NCI-H146 treated with DMSO at 0.1 percent for 48 hours (cell line): ENCODE measurements around the gene SUV39H1.
"Not testable (repeated sequence)": the region's sequence is repeated elsewhere in the genome, so short reads cannot be mapped to it uniquely, and the experiment has no call there.

ENCODE experiments used
- DNase-seq: peaks from one replicate; lab custom pipeline; 2025; ENCODE audit not compliant: unreplicated experiment; lab: John Stamatoyannopoulos, UW

SUV39H1 gene

DNA sequence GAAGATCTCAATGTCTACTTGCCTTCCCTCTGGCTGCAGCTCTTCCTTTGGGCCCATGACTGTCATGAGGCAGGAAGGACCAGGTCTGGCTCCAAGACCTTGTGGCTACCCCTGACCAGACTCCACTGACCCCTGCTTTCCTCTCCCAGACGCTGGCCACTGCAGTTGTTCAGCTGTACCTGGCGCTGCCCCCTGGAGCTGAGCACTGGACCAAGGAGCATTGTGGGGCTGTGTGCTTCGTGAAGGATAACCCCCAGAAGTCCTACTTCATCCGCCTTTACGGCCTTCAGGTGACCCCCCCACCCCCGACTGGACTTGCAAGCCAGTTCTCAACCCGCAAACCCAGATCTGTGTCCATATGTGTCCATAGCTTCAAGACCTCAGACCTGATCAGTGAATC is 12.4 kb upstream of the SUV39H1 start:
- no peak for DNase-seq

DNA sequence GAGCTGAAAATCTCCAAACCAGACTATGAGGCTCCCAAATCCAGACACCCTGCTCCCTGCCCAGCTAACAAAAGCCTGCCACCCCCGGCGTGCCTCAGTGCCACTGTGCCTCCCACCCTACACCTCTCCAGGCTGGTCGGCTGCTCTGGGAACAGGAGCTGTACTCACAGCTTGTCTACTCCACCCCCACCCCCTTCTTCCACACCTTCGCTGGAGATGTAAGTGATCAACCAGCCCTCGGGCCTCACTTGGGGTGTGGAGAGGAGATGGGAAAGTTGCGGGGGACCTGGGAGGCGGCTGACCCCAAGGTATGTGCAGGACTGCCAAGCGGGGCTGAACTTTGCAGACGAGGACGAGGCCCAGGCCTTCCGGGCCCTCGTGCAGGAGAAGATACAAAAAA is 11.1 kb upstream of the SUV39H1 start:
- DNase-seq = no peak

DNA sequence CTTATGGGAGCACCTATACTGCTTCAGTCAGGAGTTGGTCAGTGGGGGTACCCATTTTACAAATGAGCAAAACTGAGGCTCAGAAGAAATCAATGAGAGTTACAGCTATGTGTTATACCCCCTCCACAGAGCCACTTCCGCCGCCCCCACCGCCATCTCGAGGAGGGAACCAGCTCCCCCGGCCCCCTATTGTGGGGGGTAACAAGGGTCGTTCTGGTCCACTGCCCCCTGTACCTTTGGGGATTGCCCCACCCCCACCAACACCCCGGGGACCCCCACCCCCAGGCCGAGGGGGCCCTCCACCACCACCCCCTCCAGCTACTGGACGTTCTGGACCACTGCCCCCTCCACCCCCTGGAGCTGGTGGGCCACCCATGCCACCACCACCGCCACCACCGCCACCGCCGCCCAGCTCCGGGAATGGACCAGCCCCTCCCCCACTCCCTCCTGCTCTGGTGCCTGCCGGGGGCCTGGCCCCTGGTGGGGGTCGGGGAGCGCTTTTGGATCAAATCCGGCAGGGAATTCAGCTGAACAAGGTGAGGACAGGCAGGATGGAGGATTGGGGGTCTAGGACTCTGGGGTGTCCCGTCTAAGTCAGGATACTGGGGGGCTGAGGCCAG is 7.9 kb upstream of the SUV39H1 start:
- no peak for DNase-seq

DNA sequence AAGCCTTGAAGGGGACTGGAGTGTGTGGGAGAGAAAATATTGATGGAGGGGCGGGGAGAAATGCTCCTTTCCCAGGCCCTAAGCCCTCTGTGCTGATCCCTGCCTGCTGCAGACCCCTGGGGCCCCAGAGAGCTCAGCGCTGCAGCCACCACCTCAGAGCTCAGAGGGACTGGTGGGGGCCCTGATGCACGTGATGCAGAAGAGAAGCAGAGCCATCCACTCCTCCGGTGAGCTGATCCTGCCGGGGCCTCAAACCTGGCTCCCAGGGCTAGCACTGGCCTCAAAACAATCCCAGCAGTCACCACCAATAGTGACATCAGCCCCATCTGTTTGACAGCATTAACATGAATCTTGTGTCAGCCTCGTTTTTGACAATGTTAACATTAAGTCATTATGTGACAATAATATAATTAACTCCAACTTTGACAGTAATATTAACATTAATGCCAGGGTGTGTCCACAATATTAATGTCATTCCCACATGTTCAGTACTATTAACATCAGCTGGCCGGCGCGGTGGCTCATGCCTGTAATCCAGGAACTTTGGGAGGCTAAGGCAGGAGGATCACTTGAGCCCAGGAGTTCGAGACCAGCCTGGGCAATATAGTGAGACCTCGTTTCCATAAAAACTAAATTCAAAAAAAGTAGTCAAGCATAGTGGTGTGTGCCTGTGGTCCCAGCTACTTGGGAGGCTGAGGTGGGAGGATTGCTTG is 7.2 kb upstream of the SUV39H1 start:
- no peak for DNase-seq

DNA sequence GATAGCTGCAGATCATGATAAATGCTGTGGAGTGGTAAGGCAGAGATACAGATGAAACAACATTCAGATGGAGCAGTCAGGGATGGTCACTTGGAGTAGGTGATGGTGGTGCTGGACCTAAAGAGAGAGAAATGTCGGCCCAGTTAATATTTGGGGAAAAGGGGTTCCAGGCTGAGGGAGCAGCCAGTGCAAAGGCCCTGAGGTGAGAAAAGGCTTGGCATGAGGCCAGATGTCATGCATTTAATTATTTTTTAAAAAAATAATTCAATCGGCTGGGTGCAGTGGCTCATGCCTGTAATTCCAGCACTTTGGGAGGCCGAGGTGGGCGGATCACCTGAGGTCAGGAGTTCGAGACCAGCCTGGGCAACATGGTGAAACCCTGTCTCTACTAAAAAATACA is 4.8 kb upstream of the SUV39H1 start:
- DNase-seq = not testable (repeated sequence)

DNA sequence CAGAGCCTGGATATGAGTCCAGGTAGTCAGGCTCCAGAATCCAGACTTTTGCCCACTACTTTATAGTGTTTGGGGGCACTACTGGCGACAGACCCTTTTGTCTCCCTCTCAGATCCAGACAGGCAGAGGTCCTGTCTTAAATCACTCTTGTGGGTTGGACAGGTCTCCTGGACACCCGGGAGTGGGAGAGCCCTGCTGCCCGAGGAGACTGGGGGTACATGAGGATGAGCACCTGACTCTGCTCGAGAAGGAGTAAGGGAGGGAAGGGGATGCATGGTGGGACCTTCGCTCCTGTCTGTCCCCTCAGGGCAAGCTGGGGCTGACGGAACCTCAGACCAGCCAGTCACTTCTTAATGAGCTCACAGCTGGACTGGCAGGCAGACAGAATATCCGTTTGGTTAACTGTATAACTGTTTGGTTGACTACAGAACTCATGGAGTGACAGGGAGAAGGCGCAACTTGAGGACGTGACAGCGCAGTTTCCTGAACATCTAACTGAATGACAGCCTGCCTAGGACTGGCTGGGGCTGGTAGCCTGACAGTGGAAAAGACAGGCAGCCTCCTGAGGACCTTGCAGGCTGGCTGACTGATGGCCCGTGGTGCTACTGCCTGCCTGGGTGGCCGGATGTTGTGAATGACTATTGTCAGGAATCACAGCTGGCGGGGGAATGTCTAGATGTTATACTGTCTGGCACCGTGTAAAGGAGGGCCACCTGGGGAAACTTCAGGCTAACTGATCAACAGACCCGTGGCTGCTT is 1.6 kb upstream of the SUV39H1 start:
- no peak for DNase-seq

DNA sequence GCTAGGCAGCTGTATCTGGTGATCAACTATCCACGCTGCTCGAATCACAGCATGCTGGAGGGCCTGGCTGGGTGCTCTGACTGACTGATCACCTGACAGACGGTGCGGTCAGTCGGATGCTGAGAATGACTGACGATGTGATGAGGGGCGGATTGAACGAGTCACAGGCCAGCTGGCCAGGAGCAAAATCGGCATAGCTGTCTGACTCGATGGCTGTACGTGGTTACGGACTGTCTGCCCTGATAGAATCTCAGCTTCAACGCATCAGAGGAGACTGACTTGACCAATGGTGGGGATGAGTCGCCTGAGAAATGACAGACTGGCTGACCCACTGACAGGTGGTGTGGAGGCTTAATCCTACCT is 1.0 kb upstream of the SUV39H1 start:
- DNase-seq = no peak

DNA sequence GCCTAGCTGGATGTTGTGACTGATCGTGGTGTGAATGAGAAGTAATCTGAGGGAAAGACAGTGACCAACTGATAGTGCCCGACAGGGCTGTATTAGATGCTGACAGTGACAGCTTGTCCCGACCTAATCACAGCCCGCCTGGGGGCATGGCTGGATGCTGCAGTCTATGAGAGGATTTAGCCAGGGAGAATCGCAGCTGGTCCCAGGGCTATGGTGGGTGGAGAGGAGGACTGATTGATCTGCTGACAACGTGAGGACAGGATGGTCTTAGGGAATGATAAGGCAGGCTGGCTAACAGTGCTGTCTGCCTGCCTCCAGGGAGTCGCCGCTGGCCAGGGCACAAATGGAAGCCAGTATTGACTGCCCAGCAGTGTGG is 621 bp upstream of the SUV39H1 start:
- DNase-seq = no peak

DNA sequence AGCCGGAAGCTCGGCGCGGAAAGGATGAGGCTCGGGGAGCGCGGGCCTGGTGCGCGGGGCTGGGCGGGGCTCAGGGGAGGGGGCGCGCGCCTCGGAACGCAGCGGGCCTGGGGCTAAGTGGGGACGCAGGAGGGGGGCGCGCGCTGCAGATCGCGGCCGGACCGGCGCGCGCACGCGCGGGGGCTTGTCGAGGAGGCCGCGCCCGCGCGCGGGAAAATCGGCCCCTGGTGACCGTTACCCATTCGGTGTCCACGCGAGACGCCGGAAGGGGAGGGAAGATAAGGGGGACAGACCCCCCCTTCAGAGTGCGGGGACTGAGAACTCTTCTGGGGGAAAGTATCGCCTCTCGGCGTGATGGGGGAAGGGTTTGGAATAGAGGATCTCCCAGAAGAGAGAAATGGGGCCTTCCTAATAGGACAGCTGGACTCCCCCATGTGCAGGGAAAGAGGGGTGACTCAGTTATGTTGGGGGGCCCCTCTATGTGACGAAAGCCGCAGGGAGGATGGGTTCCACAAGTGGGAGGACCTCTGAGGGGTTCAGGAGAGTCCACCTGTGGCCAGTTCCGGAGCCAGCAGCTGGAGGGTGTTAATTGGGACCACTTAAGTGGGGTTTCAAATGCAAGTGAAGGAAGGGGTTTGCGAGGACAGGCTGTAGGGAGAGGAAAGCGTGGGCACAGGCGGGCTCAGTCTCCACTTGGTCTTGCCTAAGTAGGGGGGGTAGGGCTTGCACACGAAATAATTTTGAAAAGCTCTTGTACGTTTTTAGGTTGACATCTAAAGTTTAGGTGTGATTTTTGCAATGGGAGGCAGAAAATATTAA is 584 bp downstream of the SUV39H1 start:
- DNase-seq = no peak

DNA sequence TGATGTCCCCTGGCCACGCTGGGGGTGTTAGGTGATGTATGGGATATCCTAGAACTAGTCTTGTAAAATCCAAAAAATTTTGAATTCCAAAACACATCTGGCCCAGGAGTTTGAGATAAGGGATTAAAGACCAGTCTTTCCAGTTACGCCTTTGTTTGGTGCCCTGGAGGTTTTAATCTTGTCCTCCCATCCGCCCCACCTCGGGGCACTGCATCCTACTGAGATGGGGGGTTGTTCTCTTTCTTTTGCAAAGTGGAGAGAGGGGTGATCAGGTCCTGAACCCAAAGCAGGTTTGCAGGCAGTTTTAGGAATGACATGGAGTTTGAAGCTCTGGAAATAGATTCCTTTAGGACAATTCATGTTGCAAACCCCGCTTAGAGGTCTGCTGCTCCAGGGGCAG is 1.8 kb downstream of the SUV39H1 start:
- DNase-seq = no peak

DNA sequence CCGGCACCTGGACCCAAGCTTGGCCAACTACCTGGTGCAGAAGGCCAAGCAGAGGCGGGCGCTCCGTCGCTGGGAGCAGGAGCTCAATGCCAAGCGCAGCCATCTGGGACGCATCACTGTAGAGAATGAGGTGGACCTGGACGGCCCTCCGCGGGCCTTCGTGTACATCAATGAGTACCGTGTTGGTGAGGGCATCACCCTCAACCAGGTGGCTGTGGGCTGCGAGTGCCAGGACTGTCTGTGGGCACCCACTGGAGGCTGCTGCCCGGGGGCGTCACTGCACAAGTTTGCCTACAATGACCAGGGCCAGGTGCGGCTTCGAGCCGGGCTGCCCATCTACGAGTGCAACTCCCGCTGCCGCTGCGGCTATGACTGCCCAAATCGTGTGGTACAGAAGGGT is 3.7 kb downstream of the SUV39H1 start:
- DNase-seq = no peak

DNA sequence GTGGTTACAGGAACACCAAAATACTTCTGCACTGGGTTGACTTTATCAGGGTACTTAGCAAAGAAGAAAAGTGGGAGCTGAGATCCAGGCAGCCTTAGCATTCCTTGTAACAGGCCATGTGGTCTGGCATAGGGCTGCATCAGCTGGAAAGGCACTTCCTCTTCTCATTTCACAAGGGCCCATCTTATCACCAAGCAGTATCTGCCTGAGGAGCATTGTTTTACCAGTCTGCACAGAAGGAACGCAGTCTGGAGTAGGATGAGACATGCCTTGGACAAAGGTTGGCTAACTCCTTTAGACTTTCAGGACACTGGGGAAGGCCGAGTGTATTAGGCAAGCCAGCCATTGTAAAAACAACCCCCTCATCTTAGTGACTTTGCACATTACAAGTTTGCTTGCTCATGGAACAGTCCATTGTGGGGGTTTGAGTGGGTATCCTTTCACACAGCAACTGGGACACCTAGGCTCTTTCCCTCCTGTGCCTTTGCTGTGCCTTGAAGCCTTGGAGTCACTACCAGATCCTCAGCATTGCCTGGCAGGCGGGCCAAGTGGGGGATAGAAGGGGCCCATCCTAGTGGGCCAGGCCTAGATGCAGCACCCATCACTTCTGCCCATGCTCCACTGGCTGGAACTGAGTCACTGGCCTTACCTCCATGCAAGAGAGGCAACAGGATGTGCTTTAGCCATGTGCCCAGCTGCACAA is 4.6 kb downstream of the SUV39H1 start:
- DNase-seq = no peak

DNA sequence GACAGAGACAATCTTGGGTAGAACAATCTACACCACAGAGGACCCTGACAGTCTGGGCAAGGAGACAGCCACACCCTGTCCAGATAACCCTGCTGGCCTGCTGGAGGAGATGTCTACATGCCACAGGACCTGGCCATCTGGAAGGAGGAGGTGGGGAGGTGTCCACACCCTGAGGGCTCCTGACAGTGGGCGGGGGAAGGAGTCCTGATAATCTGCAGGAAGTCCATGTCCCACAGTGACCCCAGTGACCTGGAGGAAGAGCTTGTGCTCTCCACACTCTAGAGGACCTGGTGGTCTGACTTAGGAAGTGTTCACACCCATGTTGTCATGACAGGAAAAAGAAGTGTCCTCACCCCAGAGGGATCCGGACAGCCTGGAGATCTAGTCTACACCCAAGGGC is 5.5 kb downstream of the SUV39H1 start:
- no peak for DNase-seq

DNA sequence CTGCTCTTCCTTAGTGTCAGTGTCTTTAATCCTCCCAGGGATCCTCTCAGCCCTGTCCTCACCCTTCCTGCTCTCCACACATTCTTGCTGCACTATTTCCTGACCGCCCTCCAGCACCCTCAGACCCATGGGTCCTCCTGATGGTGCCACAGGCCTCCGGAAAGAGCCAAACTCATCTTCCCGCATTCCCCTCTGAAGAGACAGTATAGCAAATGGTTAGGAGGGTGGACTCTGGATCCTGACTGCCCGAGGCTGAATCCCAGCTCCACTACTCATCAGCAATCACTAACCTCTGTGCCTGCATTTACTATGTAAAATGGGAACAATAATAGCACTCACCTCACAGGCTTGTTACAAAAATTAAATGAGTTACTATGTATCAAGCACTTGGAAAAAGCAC is 6.2 kb downstream of the SUV39H1 start:
- DNase-seq = no peak

DNA sequence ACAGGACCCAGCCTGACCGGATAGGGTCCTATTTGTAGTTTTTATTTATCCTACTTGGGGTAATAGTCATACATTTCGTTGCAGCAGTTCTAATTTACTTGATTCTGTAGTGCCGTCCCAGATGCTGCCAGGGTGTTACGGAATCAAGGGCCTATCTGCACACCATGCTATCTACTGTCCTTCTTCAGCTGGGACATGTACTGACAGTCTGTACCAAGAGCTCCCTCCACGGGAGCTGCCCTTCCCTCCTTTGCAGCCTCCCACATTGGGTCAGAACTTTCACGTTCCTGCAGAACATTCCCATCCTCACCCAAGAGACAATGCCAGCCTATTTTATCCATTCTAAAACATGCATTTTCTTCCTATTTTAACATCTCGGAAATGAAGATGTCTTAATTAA is 6.7 kb downstream of the SUV39H1 start:
- no peak for DNase-seq

DNA sequence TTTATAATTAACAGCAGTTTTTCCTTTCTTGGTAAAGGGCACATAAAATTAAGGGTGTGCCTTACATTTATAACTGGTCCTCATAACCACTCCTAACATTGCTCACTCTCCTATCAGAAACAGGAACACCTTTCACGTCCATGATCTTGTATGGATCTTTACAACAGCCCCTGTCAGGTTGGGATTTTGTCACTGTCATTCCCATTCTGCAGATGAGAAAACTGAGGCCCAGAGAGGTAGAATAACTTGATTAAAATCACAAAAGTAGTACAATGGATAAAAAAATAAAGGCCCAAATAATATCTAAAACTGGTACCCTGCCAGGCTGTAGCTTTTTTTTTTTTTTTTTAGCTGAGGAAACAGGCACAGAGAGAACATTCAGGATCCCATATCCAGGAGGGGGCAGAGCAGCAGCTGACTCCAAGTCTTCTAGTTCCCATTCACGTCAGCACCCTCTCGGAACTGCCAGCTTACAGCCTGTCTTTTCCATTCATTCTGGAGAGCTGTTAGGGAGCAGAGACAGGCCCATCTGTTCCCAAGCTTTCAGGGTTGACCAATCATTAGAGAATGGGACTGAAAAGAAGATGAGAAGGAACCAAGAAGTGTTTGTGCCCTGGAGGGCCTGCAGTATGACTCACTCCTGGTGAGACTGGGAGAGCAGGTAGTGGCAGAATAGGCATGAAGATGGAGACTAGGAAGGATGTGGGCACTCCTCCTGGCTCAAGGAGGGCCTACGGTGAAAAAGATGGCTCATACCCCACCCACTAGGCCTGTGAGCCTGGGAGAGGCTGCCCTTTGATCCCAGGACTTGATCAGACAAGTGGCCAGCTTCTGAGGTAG is 7.3 kb downstream of the SUV39H1 start:
- no peak for DNase-seq

DNA sequence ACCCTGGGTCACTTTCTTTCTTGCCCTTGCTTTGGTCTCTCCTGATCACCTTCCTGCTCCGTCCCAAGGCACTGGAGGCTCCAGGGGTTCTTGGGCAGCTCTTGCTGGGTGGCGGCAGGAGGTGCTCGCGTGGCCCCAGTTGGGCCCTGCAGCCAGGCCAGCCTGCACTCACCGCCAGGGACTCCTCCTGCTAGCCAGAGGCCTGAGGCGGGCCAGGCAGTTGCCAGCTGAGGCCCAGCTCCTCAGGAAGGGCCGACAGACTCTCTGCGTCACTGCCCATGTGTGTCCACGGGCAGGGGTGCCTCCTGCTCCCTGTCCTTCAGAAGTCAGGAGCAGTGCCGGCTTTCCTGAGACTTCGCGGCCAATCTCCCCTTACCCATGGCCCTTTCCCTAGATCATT is 9.3 kb downstream of the SUV39H1 start:
- no peak for DNase-seq

DNA sequence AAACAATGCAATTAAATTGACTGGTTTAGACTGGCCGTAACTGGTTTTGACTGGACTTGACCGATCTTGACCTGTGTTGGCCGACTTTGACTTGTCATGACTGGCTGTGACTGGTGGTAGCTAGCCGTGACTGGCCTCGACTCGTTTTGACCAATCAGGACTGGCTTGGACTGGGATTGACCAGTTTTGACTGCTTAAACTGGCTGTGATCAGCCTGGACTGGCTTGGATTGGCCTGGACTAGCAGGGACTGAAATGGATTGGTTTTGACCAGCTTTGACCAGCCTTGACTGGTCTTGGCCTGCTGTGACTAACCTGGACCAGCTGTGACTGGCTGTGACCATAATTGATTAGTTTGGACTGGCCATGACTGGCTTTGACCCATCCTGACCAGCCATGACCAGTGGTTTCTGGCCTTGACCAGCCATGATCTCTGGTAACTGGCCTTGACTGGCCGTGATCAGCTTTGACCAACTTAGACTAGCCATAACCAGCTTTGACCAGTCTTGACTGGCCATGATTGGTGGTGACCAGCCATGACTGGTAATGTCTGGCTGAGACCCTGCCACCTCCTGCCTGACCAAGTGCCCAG is 13.1 kb downstream of the SUV39H1 start:
- no peak for DNase-seq

DNA sequence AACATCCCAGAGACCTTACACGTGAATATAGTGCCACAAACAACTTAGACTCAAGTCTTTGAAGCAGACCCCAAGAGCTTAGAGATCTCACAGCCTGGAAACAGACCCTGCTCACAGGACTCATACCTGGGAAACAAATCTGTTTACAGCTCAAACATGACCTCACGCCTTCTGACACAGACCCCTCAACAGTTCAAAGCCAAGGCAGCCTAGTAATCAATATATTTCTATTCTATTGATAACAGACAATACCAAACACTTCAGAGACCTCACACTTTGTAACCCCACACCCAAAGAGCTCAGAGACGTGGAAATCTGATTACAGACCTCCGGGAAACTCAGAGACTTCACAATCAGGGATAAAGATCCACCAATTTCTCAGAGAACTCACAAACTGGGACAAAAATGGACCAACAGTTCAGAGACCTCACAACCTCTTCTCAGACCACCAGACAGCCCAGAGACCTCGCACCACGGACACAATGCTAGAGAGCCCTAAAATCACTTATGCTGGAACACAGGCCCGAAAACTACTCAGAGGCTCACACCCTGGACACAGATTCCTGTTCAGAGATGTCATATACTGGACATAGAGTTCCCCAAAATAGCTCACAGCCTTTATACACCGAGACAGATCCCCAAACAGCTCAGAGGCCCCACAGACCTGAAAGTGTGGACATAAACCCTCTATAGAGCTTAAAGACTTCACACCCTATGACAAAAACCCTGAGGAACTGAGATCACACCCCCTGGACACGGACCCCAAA is 14.8 kb downstream of the SUV39H1 start:
- DNase-seq = no peak
